Activated naive CD8-positive, alpha-beta T cell treated with anti-CD3 and anti-CD28 coated beads for 36 hours (primary cell): ENCODE measurements around the gene PHPT1. TPM values are rescaled to one million over a fixed set of nuclear protein-coding genes. Genes with fewer than 3 reads are reported as not detected.
"Not testable (repeated sequence)": the region's sequence is repeated elsewhere in the genome, so short reads cannot be mapped to it uniquely, and the experiment has no call there.

Experiments used
- DNase-seq: peaks from one replicate; pipeline ENCODE4 v3.0.0; 2021
- H3K27ac Mint-ChIP-seq: one replicate; pipeline ENCODE4 v1.8.0; 2022; ENCODE audit warnings: mild to moderate bottlenecking, moderate library complexity, mixed read lengths
- H3K27me3 Mint-ChIP-seq: one replicate; pipeline ENCODE4 v1.8.0; 2022; ENCODE audit warnings: mild to moderate bottlenecking, mixed read lengths
- H3K36me3 Mint-ChIP-seq: one replicate; pipeline ENCODE4 v1.8.0; 2021; ENCODE audit warnings: mild to moderate bottlenecking, mixed read lengths
- H3K4me1 Mint-ChIP-seq: one replicate; pipeline ENCODE4 v1.8.0; 2021; ENCODE audit warnings: mixed read lengths
- H3K4me3 Mint-ChIP-seq: one replicate; pipeline ENCODE4 v1.8.0; 2022; ENCODE audit warnings: mild to moderate bottlenecking, moderate library complexity, mixed read lengths
- H3K9me3 Mint-ChIP-seq: one replicate; pipeline ENCODE4 v1.8.0; 2022; ENCODE audit warnings: mixed read lengths
- total RNA-seq, 2 experiments: library from RNA; stranded (reverse); gene quantifications; one replicate each; pipeline ENCODE4 v1.2.3, GENCODE V29; 2021

Gene PHPT1
- total RNA-seq, 2 experiments from 2014 or later: 93.0 to 97.8 TPM

- Mint-ChIP-seq H3K4me1 (peaks cover 20% of the 10 kb centered on the region), H3K27me3 (no peaks in the 10 kb centered on the region), H3K36me3 (peaks cover 14% of the 10 kb centered on the region), H3K27ac (no peak overlapping the region), H3K4me3 (no peak overlapping the region), H3K9me3 (peaks cover 7% of the 10 kb centered on the region)
- no peak for DNase-seq
Observed at GRCh38 chr9:136868644-136869043, 19.4 kb downstream of the PHPT1 start.

GRCh38 chr9:136869611-136870010, 20.4 kb downstream of the PHPT1 start:
- H3K9me3 Mint-ChIP-seq, H3K4me3 Mint-ChIP-seq, H3K27ac Mint-ChIP-seq, H3K27me3 Mint-ChIP-seq, H3K36me3 Mint-ChIP-seq, DNase-seq: not testable (repeated sequence)
- peaks cover 13% of the 10 kb centered on the region for H3K4me1 Mint-ChIP-seq

GRCh38 chr9:136875155-136875554, 25.9 kb downstream of the PHPT1 start:
- peaks cover 5% of the 10 kb centered on the region for H3K36me3 Mint-ChIP-seq
- DNase-seq: no peak
- H3K27ac Mint-ChIP-seq: no peak overlapping the region
- H3K27me3 Mint-ChIP-seq: no peaks in the 10 kb centered on the region
- H3K4me1 Mint-ChIP-seq: peaks cover 6% of the 10 kb centered on the region
- peaks cover 7% of the 10 kb centered on the region for H3K9me3 Mint-ChIP-seq
- H3K4me3 Mint-ChIP-seq: no peak overlapping the region

- no peaks in the 10 kb centered on the region for H3K27me3 Mint-ChIP-seq
- H3K4me3 Mint-ChIP-seq: no peak overlapping the region
- peaks cover 7% of the 10 kb centered on the region for H3K36me3 Mint-ChIP-seq
- no peak overlapping the region for H3K27ac Mint-ChIP-seq
- peaks cover 5% of the 10 kb centered on the region for H3K9me3 Mint-ChIP-seq
- DNase-seq: no peak
- peaks cover 17% of the 10 kb centered on the region for H3K4me1 Mint-ChIP-seq
Observed at GRCh38 chr9:136876476-136876875, 27.3 kb downstream of the PHPT1 start.

- DNase-seq: no peak
- Mint-ChIP-seq H3K4me1 (peaks cover 42% of the 10 kb centered on the region), H3K4me3 (no peak overlapping the region), H3K27me3 (no peaks in the 10 kb centered on the region), H3K27ac (peak overlapping the region; percentile 93), H3K9me3 (no peaks in the 10 kb centered on the region), H3K36me3 (peaks cover 18% of the 10 kb centered on the region)
Observed at GRCh38 chr9:136880651-136881050, 31.4 kb downstream of the PHPT1 start.

- peak; percentile 77 for DNase-seq
- Mint-ChIP-seq H3K4me1 (peaks cover 42% of the 10 kb centered on the region), H3K36me3 (peaks cover 18% of the 10 kb centered on the region), H3K9me3 (no peaks in the 10 kb centered on the region), H3K27ac (peak overlapping the region; percentile 93), H3K4me3 (peak overlapping the region; percentile 72), H3K27me3 (no peaks in the 10 kb centered on the region)
Observed at GRCh38 chr9:136881691-136882108, 32.5 kb downstream of the PHPT1 start.

- peak; percentile 95 for DNase-seq
- Mint-ChIP-seq H3K27me3 (no peaks in the 10 kb centered on the region), H3K27ac (peak overlapping the region; percentile 93), H3K9me3 (no peaks in the 10 kb centered on the region), H3K4me1 (peaks cover 44% of the 10 kb centered on the region), H3K36me3 (peaks cover 22% of the 10 kb centered on the region), H3K4me3 (peak overlapping the region; percentile 72)
Observed at GRCh38 chr9:136882109-136882946, 33.1 kb downstream of the PHPT1 start.

GRCh38 chr9:136882947-136883283, 33.7 kb downstream of the PHPT1 start:
- not testable (repeated sequence) for DNase-seq, H3K9me3 Mint-ChIP-seq, H3K27me3 Mint-ChIP-seq
- Mint-ChIP-seq H3K27ac (peak overlapping the region; percentile 93), H3K36me3 (peaks cover 23% of the 10 kb centered on the region), H3K4me1 (peaks cover 44% of the 10 kb centered on the region), H3K4me3 (peak overlapping the region; percentile 72)

GRCh38 chr9:136883670-136884069, 34.5 kb downstream of the PHPT1 start:
- Mint-ChIP-seq H3K4me1 (peaks cover 51% of the 10 kb centered on the region), H3K27ac (peak overlapping the region; percentile 93), H3K36me3 (peaks cover 23% of the 10 kb centered on the region)
- H3K9me3 Mint-ChIP-seq, DNase-seq, H3K4me3 Mint-ChIP-seq, H3K27me3 Mint-ChIP-seq: not testable (repeated sequence)

- Mint-ChIP-seq H3K36me3 (peaks cover 20% of the 10 kb centered on the region), H3K27me3 (no peaks in the 10 kb centered on the region), H3K4me1 (peaks cover 44% of the 10 kb centered on the region), H3K4me3 (peak within 1 kb of the TSS; percentile 99), H3K27ac (peak within 1 kb of the TSS; percentile 93), H3K9me3 (no peaks in the 10 kb centered on the region)
- peak; percentile 99 for DNase-seq
Observed at GRCh38 chr9:136885950-136886578, 36.9 kb downstream of the PHPT1 start, which contains the start of gene TRAF2. TRAF2 (plus strand) TSS chr9:136886516; CDS start chr9:136898741, 12,225 bp downstream.

- no peaks in the 10 kb centered on the region for H3K9me3 Mint-ChIP-seq
- peak overlapping the region; percentile 99 for H3K4me3 Mint-ChIP-seq
- peak overlapping the region; percentile 93 for H3K27ac Mint-ChIP-seq
Observed at GRCh38 chr9:136886610-136887597, 37.7 kb downstream of the PHPT1 start.

GRCh38 chr9:136888454-136888853, 39.2 kb downstream of the PHPT1 start:
- no peak for DNase-seq
- no peaks in the 10 kb centered on the region for H3K27me3 Mint-ChIP-seq
- no peak overlapping the region for H3K27ac Mint-ChIP-seq
- peaks cover 26% of the 10 kb centered on the region for H3K4me1 Mint-ChIP-seq
- H3K9me3 Mint-ChIP-seq: no peaks in the 10 kb centered on the region
- no peak overlapping the region for H3K4me3 Mint-ChIP-seq
- peaks cover 15% of the 10 kb centered on the region for H3K36me3 Mint-ChIP-seq

More at GRCh38 chr9:136886610-136887597, 37.7 kb downstream of the PHPT1 start:
- Mint-ChIP-seq H3K4me1 (peaks cover 36% of the 10 kb centered on the region), H3K36me3 (peaks cover 20% of the 10 kb centered on the region), H3K27me3 (no peaks in the 10 kb centered on the region)
- DNase-seq: peak; percentile 55

- H3K4me1 Mint-ChIP-seq: peaks cover 25% of the 10 kb centered on the region
Observed at GRCh38 chr9:136889858-136890257, 40.6 kb downstream of the PHPT1 start.

GRCh38 chr9:136890661-136891060, 41.5 kb downstream of the PHPT1 start:
- no peak overlapping the region for H3K27ac Mint-ChIP-seq
- DNase-seq: no peak
- peaks cover 14% of the 10 kb centered on the region for H3K36me3 Mint-ChIP-seq
- no peaks in the 10 kb centered on the region for H3K9me3 Mint-ChIP-seq
- H3K4me1 Mint-ChIP-seq: peaks cover 19% of the 10 kb centered on the region
- H3K27me3 Mint-ChIP-seq: no peaks in the 10 kb centered on the region
- H3K4me3 Mint-ChIP-seq: no peak overlapping the region

More at GRCh38 chr9:136889858-136890257, 40.6 kb downstream of the PHPT1 start:
- Mint-ChIP-seq H3K4me3 (no peak overlapping the region), H3K27me3 (no peaks in the 10 kb centered on the region), H3K27ac (no peak overlapping the region), H3K36me3 (peaks cover 21% of the 10 kb centered on the region), H3K9me3 (no peaks in the 10 kb centered on the region)
- no peak for DNase-seq
